ENCODE data around the gene ERC2.

The ERC2 gene

DNA sequence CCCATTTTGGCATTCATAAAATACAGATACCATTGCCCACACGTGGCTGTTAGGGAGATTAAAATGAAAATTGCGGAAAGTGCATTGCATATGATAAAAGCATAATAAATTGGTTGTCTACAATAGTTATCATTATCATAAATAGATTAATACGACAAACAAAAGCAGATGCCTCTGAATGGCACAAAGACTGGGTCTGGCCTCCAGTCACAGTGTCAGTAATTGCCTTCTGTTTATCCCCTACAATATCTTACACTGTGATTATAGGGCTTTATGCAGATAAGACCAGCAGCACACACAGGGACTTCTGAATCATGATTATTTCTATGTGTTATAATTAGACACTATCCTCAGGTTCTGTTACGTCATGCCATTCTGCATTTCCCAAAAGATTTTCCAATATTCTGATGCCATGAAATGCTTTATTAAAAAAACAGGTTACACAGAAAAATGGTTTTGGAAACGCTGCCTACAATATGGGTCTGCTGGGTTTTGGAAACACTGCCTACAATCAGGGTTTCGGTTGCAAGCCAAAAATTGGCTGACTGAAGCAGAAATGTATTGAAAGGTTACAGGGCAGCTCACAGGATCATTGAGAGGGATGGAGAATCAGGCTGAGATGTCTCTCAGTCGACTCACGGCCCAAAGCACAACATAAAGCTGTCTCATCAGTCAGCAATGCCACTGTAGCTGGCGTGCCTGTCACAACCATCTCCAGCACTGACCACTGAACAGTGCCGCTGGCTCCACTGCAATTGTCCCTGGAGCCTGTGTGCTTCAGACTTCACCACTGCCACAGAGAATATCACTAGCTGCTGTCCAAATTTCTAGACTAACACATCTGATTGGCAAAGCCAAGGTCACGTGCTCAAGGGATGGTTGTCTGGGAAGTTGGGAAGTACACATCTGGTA lies 248.1 kb downstream of the ERC2 start:
- Histone ChIP-seq H3K27ac (ENCODE audit: poor library complexity, severe bottlenecking) (no peak overlapping the region), H3K4me1 (ENCODE audit: insufficient read depth, poor library complexity, severe bottlenecking) (no peaks in the 10 kb centered on the region), H3K4me3 (ENCODE audit: severe bottlenecking) (no peak overlapping the region), H3K9me3 (ENCODE audit: severe bottlenecking) (no peaks in the 10 kb centered on the region), H3K36me3 (ENCODE audit: low read depth) (no peaks in the 10 kb centered on the region), H3K27me3 (ENCODE audit: insufficient read depth, poor library complexity, severe bottlenecking) (no peaks in the 10 kb centered on the region)
- TF ChIP-seq, protein P1, sequence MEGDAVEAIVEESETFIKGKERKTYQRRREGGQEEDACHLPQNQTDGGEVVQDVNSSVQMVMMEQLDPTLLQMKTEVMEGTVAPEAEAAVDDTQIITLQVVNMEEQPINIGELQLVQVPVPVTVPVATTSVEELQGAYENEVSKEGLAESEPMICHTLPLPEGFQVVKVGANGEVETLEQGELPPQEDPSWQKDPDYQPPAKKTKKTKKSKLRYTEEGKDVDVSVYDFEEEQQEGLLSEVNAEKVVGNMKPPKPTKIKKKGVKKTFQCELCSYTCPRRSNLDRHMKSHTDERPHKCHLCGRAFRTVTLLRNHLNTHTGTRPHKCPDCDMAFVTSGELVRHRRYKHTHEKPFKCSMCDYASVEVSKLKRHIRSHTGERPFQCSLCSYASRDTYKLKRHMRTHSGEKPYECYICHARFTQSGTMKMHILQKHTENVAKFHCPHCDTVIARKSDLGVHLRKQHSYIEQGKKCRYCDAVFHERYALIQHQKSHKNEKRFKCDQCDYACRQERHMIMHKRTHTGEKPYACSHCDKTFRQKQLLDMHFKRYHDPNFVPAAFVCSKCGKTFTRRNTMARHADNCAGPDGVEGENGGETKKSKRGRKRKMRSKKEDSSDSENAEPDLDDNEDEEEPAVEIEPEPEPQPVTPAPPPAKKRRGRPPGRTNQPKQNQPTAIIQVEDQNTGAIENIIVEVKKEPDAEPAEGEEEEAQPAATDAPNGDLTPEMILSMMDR (IDR thresholded peaks at IDR 0.05; ENCODE audit: poor library complexity, severe bottlenecking): no peak
- no peak for ATAC-seq (ENCODE audit: low read depth)
- DNase-seq (ENCODE audit: low spot score): no peak

DNA sequence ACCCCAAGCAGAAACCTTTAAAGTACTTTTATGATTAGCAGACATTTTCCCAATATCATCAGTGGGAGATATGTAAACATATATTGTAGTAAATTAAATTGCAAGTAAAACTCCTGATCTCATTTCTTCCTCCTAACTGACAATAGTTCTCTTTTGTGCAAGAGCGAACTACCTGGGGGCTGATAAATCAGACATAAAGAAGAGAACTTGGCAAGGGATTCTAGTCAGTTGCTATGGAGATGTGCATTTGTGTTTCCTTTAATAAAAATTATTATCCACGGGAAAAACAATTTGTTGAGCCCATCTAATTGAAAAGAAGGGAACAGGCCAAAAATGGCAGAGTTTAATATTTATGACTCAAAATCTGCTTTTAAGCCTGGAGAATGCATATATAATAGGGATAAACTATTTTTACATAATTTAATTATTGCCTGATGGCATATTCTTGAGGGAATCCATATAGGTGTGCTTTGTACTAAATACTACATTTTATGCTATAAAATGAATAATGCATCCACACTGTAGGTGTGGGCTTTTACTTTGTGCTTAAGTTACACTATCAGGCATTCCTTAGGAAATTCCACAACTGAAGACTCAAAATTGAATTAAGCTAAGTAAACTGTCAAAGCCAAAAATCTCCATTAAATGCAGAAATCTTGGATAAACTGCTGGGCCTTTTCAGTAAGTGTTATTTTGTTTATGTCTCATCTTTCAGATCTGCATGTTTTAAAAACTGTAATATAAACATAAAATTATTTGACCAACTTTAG lies 258.1 kb downstream of the ERC2 start:
- TF ChIP-seq, protein P1 (IDR thresholded peaks at IDR 0.05; ENCODE audit: poor library complexity, severe bottlenecking): no peak
- Histone ChIP-seq H3K27ac (ENCODE audit: poor library complexity, severe bottlenecking) (no peak overlapping the region), H3K9me3 (ENCODE audit: severe bottlenecking) (no peaks in the 10 kb centered on the region)

DNA sequence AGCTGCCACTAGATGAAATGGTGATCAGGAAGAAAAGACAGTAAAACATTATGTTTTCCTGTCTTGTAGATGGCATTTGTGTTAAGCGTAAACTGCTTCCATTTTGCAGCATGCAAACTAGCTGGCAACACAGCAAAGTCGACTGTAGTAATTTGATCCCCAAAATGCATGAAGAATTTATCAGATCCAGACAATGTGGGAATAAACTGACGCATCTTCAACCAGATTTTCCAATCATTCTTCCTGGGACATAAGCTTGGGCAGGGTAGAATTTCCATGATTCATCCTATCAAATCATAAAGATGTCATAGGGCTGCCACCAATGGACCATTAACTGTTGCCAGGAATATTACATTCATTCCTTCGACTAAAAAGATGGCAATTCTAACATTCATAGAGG lies 260.3 kb downstream of the ERC2 start:
- Histone ChIP-seq H3K27me3 (ENCODE audit: insufficient read depth, poor library complexity, severe bottlenecking) (no peaks in the 10 kb centered on the region), H3K4me3 (ENCODE audit: severe bottlenecking) (no peak overlapping the region), H3K9me3 (ENCODE audit: severe bottlenecking) (no peaks in the 10 kb centered on the region), H3K4me1 (ENCODE audit: insufficient read depth, poor library complexity, severe bottlenecking) (no peaks in the 10 kb centered on the region), H3K27ac (ENCODE audit: poor library complexity, severe bottlenecking) (no peak overlapping the region), H3K36me3 (ENCODE audit: low read depth) (no peaks in the 10 kb centered on the region)
- DNase-seq (ENCODE audit: low spot score) (no peak), ATAC-seq (ENCODE audit: low read depth) (no peak)
- TF ChIP-seq, protein P1 (IDR thresholded peaks at IDR 0.05; ENCODE audit: poor library complexity, severe bottlenecking): no peak

More for the DNA sequence above, 258.1 kb downstream of the ERC2 start:
- DNase-seq (ENCODE audit: low spot score) (no peak), ATAC-seq (ENCODE audit: low read depth) (no peak)
- no peaks in the 10 kb centered on the region for H3K36me3 ChIP-seq (ENCODE audit: low read depth)
- H3K27me3 ChIP-seq (ENCODE audit: insufficient read depth, poor library complexity, severe bottlenecking): no peaks in the 10 kb centered on the region
- H3K4me1 ChIP-seq (ENCODE audit: insufficient read depth, poor library complexity, severe bottlenecking): no peaks in the 10 kb centered on the region
- no peak overlapping the region for H3K4me3 ChIP-seq (ENCODE audit: severe bottlenecking)

- TF ChIP-seq, protein P1 (IDR thresholded peaks at IDR 0.05; ENCODE audit: poor library complexity, severe bottlenecking): no peak
- Histone ChIP-seq H3K36me3 (ENCODE audit: low read depth) (no peaks in the 10 kb centered on the region), H3K27ac (ENCODE audit: poor library complexity, severe bottlenecking) (no peak overlapping the region), H3K4me3 (ENCODE audit: severe bottlenecking) (no peak overlapping the region), H3K4me1 (ENCODE audit: insufficient read depth, poor library complexity, severe bottlenecking) (no peaks in the 10 kb centered on the region), H3K27me3 (ENCODE audit: insufficient read depth, poor library complexity, severe bottlenecking) (no peaks in the 10 kb centered on the region), H3K9me3 (ENCODE audit: severe bottlenecking) (no peaks in the 10 kb centered on the region)
- ATAC-seq (ENCODE audit: low read depth) (no peak), DNase-seq (ENCODE audit: low spot score) (no peak)
Observed at GRCh38 chr3:56205406-56205805, 262.9 kb downstream of the ERC2 start.

Data from RWPE2 (cell line).